Measurements from ENCODE around the gene RHCE. TPM values are rescaled to one million over a fixed set of nuclear protein-coding genes. Genes with fewer than 3 reads are reported as not detected.

Gene RHCE
- total RNA-seq, 1 donor from 2014 or later = 1.4 TPM

Other genes with a start within 250 kb of the RHCE start
- 62.4 TPM for gene SYF2, start 188.3 kb downstream of the RHCE start, total RNA-seq (ENCODE audit: insufficient read depth, low replicate concordance)
- 106 TPM for gene RSRP1, start 173.4 kb downstream of the RHCE start, total RNA-seq (ENCODE audit: insufficient read depth, low replicate concordance)
- not detected for gene RHD, start 148.3 kb downstream of the RHCE start, total RNA-seq (ENCODE audit: insufficient read depth, low replicate concordance)
- gene TMEM50A, start 82.5 kb downstream of the RHCE start, total RNA-seq (ENCODE audit: insufficient read depth, low replicate concordance) = 86.2 TPM
- gene MACO1, start 10.1 kb upstream of the RHCE start, total RNA-seq (ENCODE audit: insufficient read depth, low replicate concordance) = 34.9 TPM
- gene LDLRAP1, start 122.8 kb upstream of the RHCE start, total RNA-seq (ENCODE audit: insufficient read depth, low replicate concordance) = 20.9 TPM
- gene MAN1C1, start 196.0 kb upstream of the RHCE start, total RNA-seq (ENCODE audit: insufficient read depth, low replicate concordance) = 16.9 TPM